K562 (cell line): ENCODE data around the gene PALMD. TPM values are rescaled to one million over a fixed set of nuclear protein-coding genes. Genes with fewer than 3 reads are reported as not detected.

Experiments
- ATAC-seq: fragments of 200-7000 bp; cut with Tn5 transposase; 3 replicates; pipeline ENCODE4 v1.9.1; 2020; ENCODE audit warnings: moderate library complexity
- BruUV-seq: library from RNA; stranded (reverse); fragments of 400-500 nt; replicated peaks from 2 replicates; lab custom pipeline; 2021; lab: Mats Ljungman, UMichigan
- CTCF ChIA-PET: fragments of 300-600 bp; formaldehyde crosslinking; extraction: SDS; loops from one replicate; lab custom pipeline; 2021; ENCODE audit warnings: low intra/inter-chr PET ratio; lab: Yijun Ruan, JAX
- POLR2A ChIA-PET: fragments of 300-600, 350-650 bp; sonication (Branson Sonifier 250); formaldehyde crosslinking; extraction: SDS; loops from one replicate; lab custom pipeline; 2021; ENCODE audit warnings: antibody characterized with exemption, inconsistent platforms; lab: Yijun Ruan, JAX
- DNase-seq, 4 experiments: peaks; one replicate each; pipeline versions ENCODE4 v3.0.0 to v3.0.0-alpha.2; 2011 to 2018; ENCODE audit warnings: low spot score in 3 of 4, mixed read lengths in 3 of 4; ENCODE audit errors: extremely low read depth in 1 of 4
- FAIRE-seq: peaks from 2 replicates; lab custom pipeline; 2011; peaks lifted over from hg19 to GRCh38; lab: Jason Lieb, UNC
- H2AFZ ChIP-seq: 2 replicates; pipeline ENCODE4 v1.6.0; 2011; ENCODE audit warnings: low read depth, low read length, control low read depth, inconsistent platforms
- H3K27ac ChIP-seq: fragments of 200-600 bp; 3 replicates; pipeline ENCODE4 v1.8.0; 2011; ENCODE audit warnings: low read depth, mild to moderate bottlenecking, control low read depth, inconsistent platforms, low read length, moderate library complexity, mixed read lengths; ENCODE audit errors: extremely low read depth
- H3K27me3 ChIP-seq, 2 experiments: fragments of 300-600 bp in 1 of 2; 2 replicates in 1 of 2; 3 replicates in 1 of 2; pipeline versions ENCODE4 v1.6.0 to v1.8.0; 2011; ENCODE audit warnings: inconsistent platforms in 2 of 2, low read length in 2 of 2, mild to moderate bottlenecking in 1 of 2, mixed read lengths in 1 of 2, moderate library complexity in 1 of 2; ENCODE audit not compliant: control insufficient read depth in 2 of 2, insufficient read depth in 2 of 2
- H3K36me3 ChIP-seq: fragments of 300-600 bp; 3 replicates; pipeline ENCODE4 v1.8.0; 2011; ENCODE audit warnings: mild to moderate bottlenecking, low read length, inconsistent platforms; ENCODE audit not compliant: control insufficient read depth, insufficient read depth
- H3K4me1 ChIP-seq, 2 experiments: fragments of 200-600 bp in 1 of 2; replicated peaks in 1 of 2; 2 replicates in 1 of 2; 3 replicates in 1 of 2; pipeline versions ENCODE4 v1.5.1 to v1.8.0; 2011; ENCODE audit warnings: inconsistent platforms in 2 of 2, low read length in 2 of 2, mild to moderate bottlenecking in 1 of 2, mixed read lengths in 1 of 2, moderate library complexity in 1 of 2; ENCODE audit not compliant: control insufficient read depth in 2 of 2, insufficient read depth in 2 of 2
- H3K4me2 ChIP-seq: 2 replicates; pipeline ENCODE4 v1.6.1; 2011; ENCODE audit warnings: low read length, control low read depth, inconsistent platforms, mixed read lengths; ENCODE audit not compliant: insufficient read depth
- H3K4me3 ChIP-seq: fragments of 200-600 bp; sonication (generic), shearing (Covaris generic); 2 replicates; pipeline ENCODE4 v1.5.1; 2016; ENCODE audit warnings: control low read depth, inconsistent platforms
- H3K79me2 ChIP-seq: fragments of 200-600 bp; 3 replicates; pipeline ENCODE4 v1.8.0; 2011; ENCODE audit warnings: low read length, inconsistent platforms; ENCODE audit not compliant: control insufficient read depth, insufficient read depth
- H3K9ac ChIP-seq, 2 experiments: 2 replicates each; pipeline versions ENCODE4 v1.6.0 to v1.6.1; 2011; ENCODE audit warnings: low read depth in 2 of 2, low read length in 2 of 2, control low read depth in 1 of 2, inconsistent platforms in 1 of 2, mild to moderate bottlenecking in 1 of 2, mixed read lengths in 1 of 2; ENCODE audit not compliant: insufficient read depth in 1 of 2
- H3K9me1 ChIP-seq: one replicate; pipeline ENCODE4 v1.6.0; 2011; ENCODE audit warnings: inconsistent platforms, mild to moderate bottlenecking, low read length, moderate library complexity; ENCODE audit not compliant: control insufficient read depth, insufficient read depth
- H3K9me3 ChIP-seq: replicated peaks from 2 replicates; pipeline ENCODE4 v1.5.1; 2011; ENCODE audit warnings: low read depth, low read length, inconsistent platforms; ENCODE audit not compliant: control insufficient read depth, insufficient read depth
- H4K20me1 ChIP-seq: replicated peaks from 2 replicates; pipeline ENCODE4 v1.6.1; 2011; ENCODE audit warnings: low read length, inconsistent platforms, mixed read lengths; ENCODE audit not compliant: control insufficient read depth, insufficient read depth
- FOXJ2 ChIP-seq: fragments of 200-800 bp; sonication (Bioruptor generic); IDR thresholded peaks from 2 replicates; pipeline ENCODE4 v1.6.1; 2016; ENCODE audit warnings: missing genetic modification characterization, missing compliant biosample characterization
- REST ChIP-seq, 2 experiments: fragments of 450-650 bp; formaldehyde crosslinking in 1 of 2; IDR thresholded peaks; 2 replicates each; pipeline versions ENCODE4 v1.4.0 to v1.6.1; 2014 to 2020; ENCODE audit warnings: mild to moderate bottlenecking in 2 of 2, borderline replicate concordance in 1 of 2, low read depth in 1 of 2
- ZNF41 ChIP-seq: fragments of 250-450 bp; sonication (Bioruptor Pico); conservative IDR thresholded peaks from 2 replicates; pipeline ENCODE4 v1.4.0; 2020; ENCODE audit warnings: mild to moderate bottlenecking
- WGBS: fragments of 100-300 bp; shearing (Covaris generic); methylation state at CpG from one replicate; pipeline ENCODE4 v1.1.6; 2016; ENCODE audit warnings: low coverage, mixed read lengths; ENCODE audit not compliant: insufficient coverage; ENCODE audit errors: missing lambda C conversion rate; 5-methylcytosine and 5-hydroxymethylcytosine counted together
- in situ Hi-C: fragments of 300-500 bp; cut with MboI; formaldehyde crosslinking; loops from 4 replicates; pipeline ENCODE4 v1.15.0; 2018; ENCODE audit warnings: inconsistent platforms, mixed read lengths
- intact Hi-C: fragments of 100-400 bp; cut with micrococcal nuclease; formaldehyde crosslinking; loops from 2 replicates; pipeline ENCODE4 v1.14.2; 2022
- polyA plus RNA-seq, 8 experiments: library from polyadenylated mRNA; depleted of rRNA in 4 of 8; stranded (reverse) in 5 of 8; unstranded in 3 of 8; fragments of >200 nt; fragmentation: Nextera tagmentation in 2 of 8; fragmentation: Illumina TruSeq in 1 of 8; extraction: Ambion mirVana in 2 of 8; extraction: Trizol in 1 of 8; gene quantifications; 2 replicates each; pipeline versions ENCODE4 v1.2.1 to v1.2.3, GENCODE V29; 2011 to 2014; ENCODE audit warnings: inconsistent platforms in 1 of 8, missing spikeins in 1 of 8
- total RNA-seq, 7 experiments: library from RNA; depleted of rRNA in 6 of 7; stranded (reverse); fragments of >200 nt in 6 of 7; fragmentation: Illumina TruSeq in 2 of 7; extraction: Trizol in 2 of 7; gene quantifications; 2 replicates each; pipeline versions ENCODE4 v1.2.1 to v1.2.3, GENCODE V29; 2011 to 2021; ENCODE audit warnings: low replicate concordance in 1 of 7

The PALMD gene
- total and polyA plus RNA-seq, 9 of the 15 experiments (the other 6 are each of a cell fraction or from before 2014, with no cell fraction given): 2.7 to 13.5 (median 5.4) TPM

GRCh38 chr1:99659755-99660210 lies 13.9 kb downstream of the PALMD start:
- Histone ChIP-seq H3K27me3 (no peaks in the 10 kb centered on the region), H3K4me1 (no peaks in the 10 kb centered on the region), H3K4me2 (no peak overlapping the region), H4K20me1 (no peaks in the 10 kb centered on the region), H3K4me3 (no peak overlapping the region), H3K27ac (no peak overlapping the region), H3K9me3 (no peaks in the 10 kb centered on the region), H3K79me2 (no peaks in the 10 kb centered on the region), H3K9me1 (no peaks in the 10 kb centered on the region), H3K36me3 (no peaks in the 10 kb centered on the region), H2AFZ (no peak overlapping the region), H3K9ac (no peak overlapping the region)
- TF ChIP-seq ZNF41 (CRISPR knock-in tag): no peak
- TF ChIP-seq FOXJ2 (tag): peak; percentile 95
- peak; percentile 8; the same call in 1 of the 2 replicates for TF ChIP-seq REST (IDR thresholded peaks at IDR 0.05; ENCODE audit: borderline replicate concordance)
- TF ChIP-seq REST (CRISPR knock-in tag; IDR thresholded peaks at IDR 0.05; ENCODE audit: low read depth): no peak
- CTCF ChIA-PET: no interaction called here
- no peak for DNase-seq
- in situ Hi-C loops (no loop called here), intact Hi-C loops (no loop called here)
- WGBS: 10% methylated on average over 2 of the region's 2 CpGs
- no peak; the same call in 2 of the 3 replicates for ATAC-seq
- FAIRE-seq: no peak
- BruUV-seq: no TSS peak
- POLR2A ChIA-PET: interaction anchor here (3.1 kb wide), 1 partner anchor 9 kb away, joined by 10 read pairs; no protein-coding TSS in a partner anchor
